H1 (cell line): Measurements from ENCODE around the gene PIGT.

ENCODE experiments used
- RFX5 ChIP-seq: IDR thresholded peaks from 2 replicates; pipeline ENCODE4 v1.6.1; 2011; ENCODE audit warnings: low read depth, low read length, improper control_type of control experiment, borderline replicate concordance
- TAF7 ChIP-seq: optimal IDR thresholded peaks from 2 replicates; pipeline ENCODE3; 2011; ENCODE audit warnings: low read depth, mild to moderate bottlenecking, inconsistent platforms, low read length, moderate library complexity, borderline replicate concordance
- TF ChIP-seq, protein P1 (sequence below), 3 experiments: IDR thresholded peaks; 1 replicate in 2 of 3; 2 replicates in 1 of 3; pipeline versions ENCODE4 v1.5.1 to v1.6.1; 2011; ENCODE audit warnings: low read length in 3 of 3, mild to moderate bottlenecking in 3 of 3, inconsistent platforms in 2 of 3, low read depth in 1 of 3, moderate library complexity in 1 of 3; ENCODE audit not compliant: insufficient read depth in 1 of 3; ENCODE audit errors: control extremely low read depth in 1 of 3

DNA sequence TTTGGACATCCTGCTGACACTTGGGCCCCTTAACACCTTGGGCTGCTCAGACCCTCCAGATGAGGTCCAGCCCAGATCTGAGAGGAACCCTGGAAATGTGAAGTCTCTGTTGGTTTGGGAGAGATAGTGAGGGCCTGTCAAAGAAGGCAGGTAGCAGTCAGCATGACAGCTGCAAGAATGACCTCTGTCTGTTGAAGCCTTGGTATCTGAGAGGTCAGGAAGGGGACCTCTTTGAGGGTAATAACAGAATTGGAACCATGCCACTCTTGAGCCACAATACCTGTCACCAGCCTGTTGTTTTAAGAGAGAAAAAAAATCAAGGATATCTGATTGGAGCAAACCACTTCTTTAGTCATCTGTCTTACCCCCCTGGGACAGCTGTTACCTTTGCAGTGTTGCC is 48.8 kb upstream of the PIGT start:
- TF ChIP-seq TAF7 (no peak), RFX5 (no peak)
- TF ChIP-seq, protein P1, sequence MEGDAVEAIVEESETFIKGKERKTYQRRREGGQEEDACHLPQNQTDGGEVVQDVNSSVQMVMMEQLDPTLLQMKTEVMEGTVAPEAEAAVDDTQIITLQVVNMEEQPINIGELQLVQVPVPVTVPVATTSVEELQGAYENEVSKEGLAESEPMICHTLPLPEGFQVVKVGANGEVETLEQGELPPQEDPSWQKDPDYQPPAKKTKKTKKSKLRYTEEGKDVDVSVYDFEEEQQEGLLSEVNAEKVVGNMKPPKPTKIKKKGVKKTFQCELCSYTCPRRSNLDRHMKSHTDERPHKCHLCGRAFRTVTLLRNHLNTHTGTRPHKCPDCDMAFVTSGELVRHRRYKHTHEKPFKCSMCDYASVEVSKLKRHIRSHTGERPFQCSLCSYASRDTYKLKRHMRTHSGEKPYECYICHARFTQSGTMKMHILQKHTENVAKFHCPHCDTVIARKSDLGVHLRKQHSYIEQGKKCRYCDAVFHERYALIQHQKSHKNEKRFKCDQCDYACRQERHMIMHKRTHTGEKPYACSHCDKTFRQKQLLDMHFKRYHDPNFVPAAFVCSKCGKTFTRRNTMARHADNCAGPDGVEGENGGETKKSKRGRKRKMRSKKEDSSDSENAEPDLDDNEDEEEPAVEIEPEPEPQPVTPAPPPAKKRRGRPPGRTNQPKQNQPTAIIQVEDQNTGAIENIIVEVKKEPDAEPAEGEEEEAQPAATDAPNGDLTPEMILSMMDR (IDR thresholded peaks at IDR 0.05; ENCODE audit: control extremely low read depth in 1 of 3, insufficient read depth in 1 of 3, low read depth in 1 of 3, low read length in 3 of 3): no peak
